COLO829 (cell line): Measurements from ENCODE around the gene ACMSD.
A peak's percentile ranks its signal among the peaks of the same experiment; 100 is the strongest.
"Not testable (repeated sequence)": the region's sequence is repeated elsewhere in the genome, so short reads cannot be mapped to it uniquely, and the experiment has no call there.

ENCODE experiments used
- DNase-seq: peaks from one replicate; pipeline ENCODE4 v3.0.0; 2012; ENCODE audit warnings: low spot score

Gene ACMSD

DNA sequence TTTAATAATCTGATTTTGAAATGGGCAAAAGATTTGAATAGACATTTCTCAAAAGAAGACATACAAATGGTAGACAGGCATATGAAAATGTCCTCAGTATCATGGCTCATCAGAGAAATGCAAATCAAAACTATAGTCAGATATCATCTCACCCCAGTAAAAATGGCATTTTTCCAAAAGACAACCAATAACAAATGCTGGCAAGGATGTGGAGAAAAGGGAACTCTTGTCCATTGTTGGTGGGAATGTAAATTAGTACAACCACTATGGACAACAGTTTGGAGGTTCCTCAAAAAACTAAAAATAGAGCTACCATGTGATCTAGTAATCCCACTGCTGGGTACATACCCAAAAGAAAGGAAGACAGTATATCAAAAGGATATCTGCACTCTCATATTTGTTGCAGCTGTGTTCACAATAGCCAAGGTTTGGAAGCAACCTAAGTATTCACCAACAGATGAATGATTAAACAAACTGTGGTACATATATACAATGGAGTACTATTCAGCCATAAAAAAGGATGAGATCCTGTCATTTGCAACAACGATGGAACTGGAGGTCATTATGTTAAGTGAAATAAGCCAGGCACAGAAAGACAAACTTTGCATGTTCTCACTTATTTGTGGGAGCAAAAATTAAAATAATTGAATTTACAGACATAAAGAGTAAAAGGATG lies 69.2 kb downstream of the ACMSD start:
- not testable (repeated sequence) for DNase-seq

DNA sequence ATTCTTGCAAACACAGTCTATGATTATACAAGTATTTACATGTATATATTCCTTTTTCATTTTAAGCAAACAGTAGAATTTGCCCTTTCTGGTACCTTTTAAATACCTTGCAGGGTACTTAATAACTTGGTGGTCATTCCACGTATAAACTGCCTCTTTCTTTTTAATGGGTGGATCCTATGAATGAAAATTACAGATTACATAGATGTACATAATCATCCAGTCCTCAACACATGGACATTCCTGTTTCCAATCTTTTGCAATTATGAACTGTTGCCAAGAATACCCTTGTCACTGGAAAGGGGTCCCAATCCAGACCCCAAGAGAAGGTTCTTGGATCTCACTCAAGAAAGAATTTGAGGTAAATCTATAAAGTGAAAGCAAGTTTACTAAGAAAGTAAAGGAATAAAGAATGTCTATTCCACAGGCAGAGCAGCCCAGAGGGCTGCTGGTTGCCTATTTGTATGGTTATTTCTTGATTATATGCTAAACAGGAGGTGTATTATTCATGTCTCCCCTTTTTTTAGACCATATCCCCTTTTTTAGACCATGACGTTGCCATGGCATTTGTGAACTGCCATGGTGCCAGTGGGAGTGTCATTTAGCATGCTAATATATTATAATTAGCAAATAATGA lies 72.5 kb downstream of the ACMSD start:
- no peak for DNase-seq

DNA sequence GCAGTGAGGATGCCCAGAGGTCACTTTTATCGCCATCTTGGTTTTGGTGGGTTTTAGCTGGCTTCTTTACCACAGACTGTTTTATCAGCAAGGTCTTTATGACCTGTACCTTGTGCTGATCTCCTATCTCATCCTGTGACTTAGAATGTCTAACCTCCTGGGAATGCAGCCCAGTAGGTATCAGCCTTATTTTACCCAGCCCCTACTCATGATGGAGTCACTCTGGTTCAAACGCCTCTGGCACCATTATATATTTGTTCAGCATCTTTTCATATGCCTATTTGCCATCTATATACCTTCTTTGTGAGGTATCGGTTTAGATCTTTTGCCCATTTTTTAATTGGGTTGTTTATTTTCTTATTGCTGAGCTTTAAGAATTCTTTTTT lies 73.0 kb downstream of the ACMSD start:
- no peak for DNase-seq

DNA sequence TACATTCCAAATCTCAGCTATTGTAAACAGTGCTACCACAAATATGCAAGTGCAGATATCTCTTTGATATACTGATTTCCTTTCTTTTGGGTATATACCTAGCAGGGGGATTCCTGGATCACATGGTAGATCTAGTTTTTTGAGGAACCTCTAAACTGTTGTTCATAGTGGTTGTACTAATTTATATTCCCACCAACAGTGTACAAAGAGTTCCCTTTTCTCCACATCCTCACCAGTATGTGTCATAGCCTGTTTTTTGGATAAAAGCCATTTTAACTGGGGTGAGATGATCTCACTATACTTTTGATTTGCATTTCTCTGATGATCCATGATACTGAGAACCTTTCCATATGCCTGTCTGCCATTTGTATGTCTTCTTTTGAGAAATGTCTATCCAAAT lies 73.9 kb downstream of the ACMSD start:
- DNase-seq, result peak; percentile 17

DNA sequence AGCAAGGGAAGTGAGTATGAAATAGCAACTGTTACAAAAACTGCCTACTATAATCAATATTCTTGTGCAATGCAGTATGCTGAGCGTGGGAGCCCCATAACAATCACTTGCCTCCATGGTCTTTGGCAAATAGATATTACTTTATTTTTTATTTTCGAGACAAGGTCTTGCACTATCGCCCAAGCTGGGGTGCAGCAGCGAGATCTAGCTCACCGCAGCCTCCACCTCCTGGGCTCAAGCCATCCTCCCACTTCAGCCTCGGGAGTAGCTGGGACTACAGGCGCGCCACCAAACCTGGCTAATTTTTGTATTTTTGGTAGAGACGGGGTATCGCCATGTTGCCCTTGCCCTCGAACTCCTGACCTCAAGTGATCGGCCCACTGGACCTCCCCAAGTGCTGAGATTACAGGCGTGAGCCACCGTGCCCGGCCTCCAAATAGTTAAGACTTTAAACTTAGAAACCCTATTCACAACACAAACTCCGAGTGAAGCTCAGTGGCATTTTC lies 79.0 kb downstream of the ACMSD start:
- no peak for DNase-seq

DNA sequence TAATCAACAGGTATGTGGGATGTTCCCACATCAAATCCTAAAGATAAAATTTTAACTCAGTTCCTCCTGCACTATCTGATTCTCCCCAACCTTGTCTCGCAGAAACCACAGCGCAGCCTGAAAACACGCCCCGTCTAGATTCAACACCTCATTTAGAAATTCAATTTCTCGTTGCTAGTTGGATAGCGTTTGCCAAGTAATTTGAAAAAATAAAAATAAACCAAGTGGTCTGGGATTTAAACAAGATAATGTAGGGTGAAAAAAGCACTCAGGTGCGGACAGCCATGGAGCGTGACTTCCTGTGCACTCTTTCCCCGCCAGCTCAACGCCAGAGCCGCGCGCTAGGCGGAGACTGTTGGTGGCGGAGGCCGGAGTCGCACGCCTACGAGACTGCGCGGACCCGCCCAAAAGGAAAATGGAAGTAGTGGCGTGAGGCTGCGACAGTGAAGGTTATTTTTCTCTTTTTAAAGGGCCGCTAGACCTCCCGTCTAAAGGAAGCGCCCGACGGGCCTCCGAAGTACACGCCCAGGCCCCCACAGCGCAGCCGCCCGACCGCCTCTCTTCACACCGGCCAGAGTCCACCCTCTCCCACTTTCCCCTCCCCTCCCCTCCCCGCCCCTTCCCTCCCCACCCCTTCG lies 79.6 kb downstream of the ACMSD start:
- DNase-seq, result no peak

DNA sequence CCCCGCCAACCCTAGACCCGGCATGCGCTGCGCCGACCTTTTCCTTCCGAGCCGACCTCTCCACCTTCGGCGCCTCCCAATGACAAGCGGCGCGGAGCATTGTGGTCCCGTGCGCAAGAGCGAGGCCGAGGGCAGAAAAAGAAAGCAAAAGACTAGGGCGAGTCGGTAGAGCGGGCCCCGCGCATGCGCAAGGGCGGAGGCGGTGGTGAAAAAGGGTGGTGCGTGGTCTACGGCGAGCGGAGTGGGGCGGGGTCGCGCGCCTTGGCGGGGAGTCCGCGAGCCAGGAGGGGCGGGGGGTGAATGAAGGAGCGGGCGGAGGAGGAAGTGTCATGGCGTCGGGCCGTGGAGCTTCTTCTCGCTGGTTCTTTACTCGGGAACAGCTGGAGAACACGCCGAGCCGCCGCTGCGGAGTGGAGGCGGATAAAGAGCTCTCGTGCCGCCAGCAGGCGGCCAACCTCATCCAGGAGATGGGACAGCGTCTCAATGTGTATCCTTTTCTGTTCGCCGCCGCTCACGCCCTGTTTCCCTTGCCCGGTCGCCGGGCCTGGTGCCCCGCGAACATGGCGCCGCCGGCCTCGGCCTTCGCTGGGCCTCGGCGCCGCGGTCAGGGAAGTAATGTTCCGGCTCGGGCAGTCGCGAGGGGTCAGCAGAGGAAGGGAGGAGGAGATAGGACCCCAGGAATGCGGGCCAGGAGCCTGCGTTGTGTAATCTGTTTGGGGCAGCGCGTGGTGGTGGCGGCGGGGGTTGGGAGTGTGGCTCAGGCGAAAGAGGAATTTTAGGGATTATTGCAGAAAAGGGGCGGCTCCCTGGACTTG lies 80.3 kb downstream of the ACMSD start, which contains the start of gene CCNT2:
Gene CCNT2 (plus strand): TSS at position 297 of the 815 bp plus-strand sequence. CDS start 33 bp downstream, at position 330.
- DNase-seq, result peak; percentile 98

DNA sequence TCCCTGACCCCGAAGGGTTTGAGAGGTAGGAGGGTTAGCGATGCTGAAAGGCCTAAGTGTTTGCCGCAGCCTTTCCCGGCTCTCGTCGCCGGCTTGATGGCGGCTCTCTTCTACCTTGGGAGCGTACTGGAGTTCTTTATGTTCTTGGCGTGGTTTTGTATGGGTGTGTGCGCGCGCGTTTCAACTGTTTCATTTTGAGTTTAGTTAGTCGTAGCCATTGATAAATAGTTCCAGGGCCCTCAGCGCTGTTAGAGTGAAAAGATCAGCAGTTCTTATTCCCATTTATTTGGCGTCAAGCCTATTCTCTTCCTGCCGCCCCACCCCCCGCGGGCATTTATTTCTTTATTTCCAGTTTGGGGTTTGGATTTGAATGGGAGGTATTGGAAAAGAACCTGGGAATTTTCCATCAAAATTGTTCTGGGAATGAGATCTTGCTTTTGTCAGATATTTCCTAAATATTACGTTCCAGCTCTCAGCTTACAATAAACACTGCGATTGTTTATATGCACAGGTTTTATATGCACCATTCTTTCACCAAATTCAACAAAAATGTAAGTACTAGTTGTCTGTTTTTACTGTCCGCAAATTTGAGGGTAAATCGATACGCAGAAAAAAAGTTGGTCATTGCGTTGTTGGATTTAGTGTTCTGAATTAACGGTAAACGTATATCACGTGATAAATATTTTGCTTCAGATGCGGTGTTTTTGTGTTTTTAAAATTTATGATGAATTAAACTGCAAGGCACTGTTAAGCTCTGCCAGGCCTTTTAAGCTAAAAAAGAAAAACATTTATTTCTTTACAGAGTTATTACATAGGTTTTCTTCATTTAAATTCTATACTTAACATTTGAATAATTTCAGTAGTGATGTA lies 81.2 kb downstream of the ACMSD start:
- DNase-seq, result peak; percentile 31

DNA sequence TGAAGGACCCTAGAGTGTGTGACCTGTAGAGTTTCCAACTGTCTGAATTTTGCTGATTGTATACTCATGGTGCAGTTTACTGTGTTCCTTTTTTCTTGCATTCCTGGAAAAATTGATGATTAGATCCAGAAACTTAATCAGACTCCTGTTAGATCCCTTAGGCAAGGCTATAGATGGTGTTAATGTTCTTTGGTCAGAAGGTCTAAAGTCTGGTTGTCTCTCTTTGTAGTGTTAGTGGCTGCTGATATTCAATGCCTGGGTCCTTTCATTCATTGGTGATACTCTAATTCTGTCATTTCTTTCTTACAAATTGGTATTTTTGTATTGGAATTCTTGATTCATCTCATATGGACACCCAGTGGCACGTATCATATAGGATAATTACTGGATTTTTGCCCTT lies 86.5 kb downstream of the ACMSD start:
- no peak for DNase-seq

DNA sequence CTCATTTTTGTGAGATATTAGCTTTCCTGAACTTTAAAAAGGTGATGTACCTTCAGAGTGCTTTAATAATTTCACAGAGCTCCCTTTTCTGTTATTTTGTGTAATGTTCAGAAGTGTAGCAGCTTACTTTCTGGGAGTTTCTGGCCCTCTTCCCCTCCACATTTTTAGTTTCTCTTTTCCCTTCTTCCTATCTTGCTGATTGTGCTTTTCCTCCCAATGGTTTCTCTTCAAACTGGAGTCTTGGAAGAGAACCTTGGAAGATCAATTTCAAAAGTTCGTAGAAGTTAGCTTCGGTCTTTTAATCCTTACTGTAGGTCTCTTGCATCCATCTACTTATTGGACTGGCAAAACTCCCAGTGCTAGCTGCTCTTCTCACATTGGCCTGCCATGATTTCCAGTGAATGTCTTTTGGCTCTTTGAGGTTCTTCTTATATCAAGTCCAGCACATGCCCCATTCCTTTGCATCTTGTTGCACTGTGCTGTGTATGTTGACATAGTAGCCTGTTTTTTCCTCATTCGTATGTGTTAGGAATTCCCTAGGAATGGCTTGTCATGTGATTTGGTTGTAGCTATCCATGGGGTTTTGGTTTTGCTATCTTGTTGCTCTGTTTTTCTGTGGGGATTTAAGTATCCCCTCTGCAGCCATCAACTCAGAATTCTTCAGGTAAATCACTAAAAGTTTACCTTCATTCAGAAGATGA lies 88.0 kb downstream of the ACMSD start:
- DNase-seq, result no peak

DNA sequence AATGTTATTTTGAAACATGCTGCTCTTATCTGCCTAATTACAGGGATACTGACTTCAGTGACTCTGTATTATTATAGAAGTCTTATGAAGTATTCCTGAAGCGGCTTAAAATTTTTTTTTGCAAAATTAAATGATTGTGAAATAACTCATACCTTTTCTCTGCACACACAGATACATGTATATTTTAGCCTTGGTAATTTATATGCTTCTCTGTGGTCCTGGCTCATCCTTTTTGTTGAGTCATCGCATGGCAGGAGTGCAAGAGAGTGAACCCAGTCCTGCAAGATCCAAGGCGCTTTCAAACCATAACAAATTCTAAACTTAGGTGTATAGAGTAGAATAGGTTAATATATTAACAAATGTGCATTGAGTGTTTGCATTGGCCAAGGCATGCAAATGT lies 88.8 kb downstream of the ACMSD start:
- no peak for DNase-seq

DNA sequence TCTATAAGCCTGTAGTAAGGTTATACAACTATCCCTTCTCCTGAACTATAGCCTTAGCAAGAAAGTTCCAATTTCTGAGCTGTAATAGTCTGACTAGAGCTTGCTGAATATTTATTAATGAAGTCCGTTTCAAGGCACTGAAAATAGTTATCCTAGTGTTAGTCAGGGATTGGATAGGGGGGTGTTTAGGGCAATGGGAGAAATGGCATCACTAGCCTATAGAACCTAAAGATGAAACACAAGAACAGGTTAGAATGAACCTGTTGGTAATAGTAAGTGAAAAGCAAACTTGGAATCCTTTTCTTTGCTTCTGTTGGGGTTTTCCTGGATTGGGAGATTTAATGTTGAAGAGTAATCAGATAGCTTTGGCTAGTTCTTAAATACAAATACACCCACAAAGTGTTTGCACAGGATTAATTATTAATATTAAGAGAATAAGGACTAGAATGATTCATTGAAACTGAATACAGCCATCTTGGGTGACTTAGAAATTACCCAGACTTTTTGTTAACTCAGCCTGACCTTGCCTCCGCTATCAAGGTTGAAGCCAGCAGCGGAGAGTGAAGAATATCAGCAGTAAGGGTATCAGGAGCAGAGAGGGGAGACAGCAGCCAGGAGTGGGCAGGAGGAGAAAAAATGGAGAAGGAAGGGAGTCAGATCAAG lies 94.6 kb downstream of the ACMSD start:
- DNase-seq, result no peak

DNA sequence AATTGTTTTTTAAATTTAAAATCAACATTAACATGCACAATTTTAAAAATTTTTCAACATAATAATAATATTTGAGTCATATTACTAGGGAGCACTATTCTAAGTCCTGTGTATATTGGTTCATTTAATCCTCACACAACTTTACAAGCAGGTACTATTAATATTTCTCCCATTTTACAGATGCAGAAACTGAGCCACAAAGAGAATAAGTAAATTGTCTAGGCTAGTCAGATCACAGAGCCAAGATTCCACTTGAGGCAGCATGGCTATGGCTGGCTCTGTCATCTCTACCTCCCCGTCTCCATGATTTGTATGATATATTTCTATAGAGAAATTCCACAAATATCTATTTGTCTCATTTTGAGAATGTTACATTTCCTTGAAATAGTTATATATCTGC lies 95.3 kb downstream of the ACMSD start:
- DNase-seq, result no peak

DNA sequence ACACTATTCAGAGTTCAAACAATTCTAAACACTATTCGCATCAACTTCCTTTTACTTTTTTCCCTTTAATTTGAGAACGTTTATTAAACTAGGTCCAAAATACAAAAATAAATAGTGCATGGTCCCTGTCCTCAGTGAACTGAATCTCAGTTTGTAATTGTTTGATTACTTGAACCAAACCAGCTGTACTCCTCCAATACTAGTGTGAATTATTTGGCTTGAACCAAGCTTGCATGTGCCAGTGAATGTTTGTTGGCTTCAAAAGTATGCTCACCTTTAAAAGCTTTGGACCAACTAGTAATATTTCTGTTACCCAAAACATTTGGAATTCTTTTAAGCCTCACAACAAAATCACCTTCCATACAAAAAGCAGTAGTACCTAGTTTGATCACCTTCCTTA lies 95.7 kb downstream of the ACMSD start:
- DNase-seq, result no peak

DNA sequence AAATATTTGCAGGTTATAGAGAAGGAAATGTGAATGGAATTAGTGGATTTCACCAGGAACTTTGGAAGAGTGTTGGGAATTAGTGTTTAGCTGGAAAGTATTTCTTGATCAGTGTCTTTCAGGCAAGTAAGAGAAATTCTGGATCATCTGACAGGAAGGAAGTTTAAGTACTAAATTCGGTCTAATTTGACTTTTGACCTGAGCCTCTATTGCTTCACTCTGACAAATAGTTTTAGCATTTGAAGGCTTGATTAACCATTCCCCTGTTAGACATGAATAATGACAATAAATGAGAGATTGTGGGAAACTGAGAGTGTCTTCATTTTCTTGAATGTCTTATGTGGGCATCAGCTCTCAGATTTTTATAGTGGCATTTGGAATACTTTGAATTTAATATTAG lies 96.2 kb downstream of the ACMSD start:
- no peak for DNase-seq

DNA sequence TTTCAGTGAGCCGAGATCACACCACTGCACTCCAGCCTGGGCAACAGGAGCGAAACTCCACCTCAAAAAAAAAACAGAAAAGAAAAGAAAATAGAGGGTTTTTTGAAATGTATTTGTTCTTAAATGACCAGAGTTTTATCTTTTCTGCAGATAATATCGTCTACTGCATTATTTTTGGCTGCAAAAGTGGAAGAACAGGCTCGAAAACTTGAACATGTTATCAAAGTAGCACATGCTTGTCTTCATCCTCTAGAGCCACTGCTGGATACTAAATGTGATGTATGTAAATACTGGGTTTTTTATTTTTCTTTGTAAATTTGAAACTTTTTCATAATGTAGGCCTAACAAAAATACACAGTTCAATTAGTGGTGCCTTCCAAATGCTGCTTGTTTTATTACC lies 98.3 kb downstream of the ACMSD start:
- DNase-seq, result no peak

DNA sequence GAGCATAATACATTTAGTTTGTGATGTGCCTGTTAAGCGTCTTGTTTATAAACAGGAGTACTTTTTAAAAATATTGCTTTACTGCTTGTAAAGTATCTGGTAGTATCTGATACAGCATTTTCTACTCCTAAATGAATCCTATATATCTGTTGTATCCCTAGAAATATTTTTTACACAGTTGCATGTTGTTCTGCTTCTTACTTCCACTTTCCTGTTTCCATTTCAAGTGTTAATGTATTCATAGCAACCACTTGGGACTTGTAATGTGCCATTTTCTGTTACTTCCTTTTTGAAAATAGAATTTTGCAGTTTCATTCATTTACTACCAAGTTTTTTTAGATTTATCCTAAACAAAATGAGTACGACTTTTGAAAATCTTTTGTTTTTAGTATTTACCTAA lies 105.1 kb downstream of the ACMSD start:
- no peak for DNase-seq

DNA sequence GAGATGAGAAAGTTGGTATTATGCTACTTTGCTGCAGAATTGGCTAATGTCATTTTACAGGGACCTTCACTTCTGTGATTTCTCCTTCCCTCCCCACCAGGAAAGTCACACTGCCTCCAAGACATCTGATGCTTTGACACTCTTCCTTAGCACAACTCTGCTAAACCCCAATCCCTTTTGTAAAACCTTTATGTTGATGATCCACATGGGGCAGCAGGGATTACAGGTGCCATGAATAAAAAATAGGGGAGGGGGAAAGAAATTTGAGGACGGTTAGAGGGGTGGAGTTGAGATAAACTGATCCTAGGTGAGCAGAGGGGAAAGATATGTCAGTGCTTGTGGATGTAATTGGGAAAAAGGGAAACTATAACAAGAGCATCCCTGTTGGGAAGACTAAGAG lies 106.6 kb downstream of the ACMSD start:
- DNase-seq, result no peak

DNA sequence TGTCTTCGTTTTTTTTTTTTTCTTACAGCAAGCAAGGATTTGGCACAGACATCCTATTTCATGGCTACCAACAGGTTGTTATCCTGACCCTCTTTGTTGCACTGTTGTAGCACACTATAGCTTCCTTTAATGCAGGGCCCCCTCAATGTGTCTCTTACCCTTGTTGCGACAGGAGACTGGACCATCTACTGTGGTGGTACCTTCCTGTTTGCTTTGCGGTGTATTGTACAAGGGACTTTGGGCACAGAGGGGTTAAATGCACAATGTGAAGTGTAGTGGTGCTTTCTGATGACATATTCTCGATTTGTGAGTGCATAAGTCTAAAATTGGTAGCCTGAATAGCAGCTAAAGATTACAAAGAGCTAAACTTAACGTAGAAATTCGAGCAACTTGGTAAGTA lies 107.7 kb downstream of the ACMSD start:
- no peak for DNase-seq

DNA sequence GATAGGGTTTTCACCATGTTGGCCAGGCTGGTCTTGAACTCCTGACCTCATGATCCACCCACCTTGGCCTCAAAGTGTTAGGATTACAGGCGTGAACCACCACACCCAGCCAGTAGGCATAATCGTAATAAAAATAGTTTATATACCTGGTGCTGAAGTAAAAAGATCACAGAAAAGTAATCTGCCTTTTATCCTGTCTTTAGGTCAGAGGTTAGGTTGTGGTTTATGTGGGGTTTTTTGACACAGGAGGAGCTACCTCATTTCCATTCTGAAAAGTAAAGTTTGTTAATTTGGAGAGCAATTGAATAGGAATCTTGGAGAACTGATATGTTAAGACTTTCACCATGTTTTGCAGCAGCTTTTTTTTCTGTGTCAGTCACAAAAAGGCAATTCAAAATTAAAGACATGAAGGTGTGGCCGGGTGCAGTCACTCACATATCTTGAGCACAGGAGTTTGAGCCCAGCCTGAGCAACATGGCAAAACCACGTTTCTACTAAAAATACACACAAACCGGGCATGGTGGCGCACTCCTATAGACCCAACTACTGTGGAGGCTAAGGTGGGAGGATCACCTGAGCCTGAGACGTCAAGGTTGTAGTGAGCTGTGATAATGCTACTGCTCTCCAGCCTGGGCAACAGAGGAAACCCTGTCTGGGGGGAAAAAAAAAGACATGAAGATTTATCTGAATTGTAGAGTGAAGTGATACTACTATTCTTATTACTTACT lies 111.7 kb downstream of the ACMSD start:
- DNase-seq, result no peak
